HUES64 (cell line): ENCODE data around the gene RPA1.

Source experiments
- H3K27ac ChIP-seq: 2 replicates; pipeline ENCODE4 v1.7.0; 2013; ENCODE audit warnings: low read depth, low read length, inconsistent platforms
- H3K27me3 ChIP-seq: 2 replicates; pipeline ENCODE4 v1.6.1; 2013; ENCODE audit warnings: mild to moderate bottlenecking, low read length; ENCODE audit not compliant: insufficient read depth
- H3K36me3 ChIP-seq: 2 replicates; pipeline ENCODE4 v1.6.1; 2013; ENCODE audit warnings: mild to moderate bottlenecking, low read length; ENCODE audit not compliant: insufficient read depth
- H3K4me1 ChIP-seq: 2 replicates; pipeline ENCODE4 v1.6.1; 2013; ENCODE audit warnings: mild to moderate bottlenecking, low read length, moderate library complexity; ENCODE audit not compliant: insufficient read depth
- H3K4me3 ChIP-seq: 2 replicates; pipeline ENCODE4 v1.5.1; 2013; ENCODE audit warnings: mild to moderate bottlenecking, low read length, moderate library complexity
- H3K9ac ChIP-seq: 2 replicates; pipeline ENCODE4 v1.6.1; 2013; ENCODE audit warnings: mild to moderate bottlenecking, low read depth, low read length
- H3K9me3 ChIP-seq: 2 replicates; pipeline ENCODE4 v1.6.1; 2013; ENCODE audit warnings: low read depth, low read length; ENCODE audit not compliant: insufficient read depth
- WGBS: fragments of 150-250, 120-280 bp; methylation state at CpG from one replicate; pipeline ENCODE4 v1.1.7; 2013; ENCODE audit warnings: missing lambda C conversion rate; 5-methylcytosine and 5-hydroxymethylcytosine counted together

RPA1 gene

GRCh38 chr17:1933875-1934715 is 104.3 kb downstream of the RPA1 start:
- peaks cover 2% of the 10 kb centered on the region; the same call in 1 of the 2 replicates for H3K4me1 ChIP-seq
- H3K9me3 ChIP-seq = no peaks in the 10 kb centered on the region
- no peak overlapping the region for H3K27ac ChIP-seq
- H3K9ac ChIP-seq = no peak overlapping the region
- peaks cover 13% of the 10 kb centered on the region for H3K27me3 ChIP-seq
- H3K36me3 ChIP-seq = no peaks in the 10 kb centered on the region
- H3K4me3 ChIP-seq = no peak overlapping the region
- WGBS = 91% methylated on average over 27 of the region's 27 CpGs

GRCh38 chr17:1934901-1935300 is 105.1 kb downstream of the RPA1 start:
- no peak overlapping the region for H3K4me3 ChIP-seq
- no peaks in the 10 kb centered on the region for H3K36me3 ChIP-seq
- peaks cover 12% of the 10 kb centered on the region for H3K27me3 ChIP-seq
- H3K4me1 ChIP-seq = peaks cover 2% of the 10 kb centered on the region; the same call in 1 of the 2 replicates
- no peak overlapping the region for H3K9ac ChIP-seq
- H3K27ac ChIP-seq = no peak overlapping the region
- H3K9me3 ChIP-seq = no peaks in the 10 kb centered on the region
- 88% methylated on average over 17 of the region's 17 CpGs for WGBS

- Histone ChIP-seq H3K27ac (no peak overlapping the region), H3K9me3 (no peaks in the 10 kb centered on the region), H3K27me3 (peaks cover 5% of the 10 kb centered on the region), H3K36me3 (no peaks in the 10 kb centered on the region), H3K4me3 (no peak overlapping the region), H3K4me1 (no peaks in the 10 kb centered on the region), H3K9ac (no peak overlapping the region)
- WGBS = 92% methylated on average over 28 of the region's 28 CpGs
These were observed 107.0 kb downstream of the RPA1 start for GRCh38 chr17:1936766-1937165.

- peaks cover 5% of the 10 kb centered on the region for H3K27me3 ChIP-seq
- WGBS = 92% methylated on average over 25 of the region's 25 CpGs
These were observed 107.7 kb downstream of the RPA1 start for GRCh38 chr17:1937461-1937860.

GRCh38 chr17:1939981-1940809 is 110.4 kb downstream of the RPA1 start:
- Histone ChIP-seq H3K36me3 (no peaks in the 10 kb centered on the region), H3K4me1 (no peaks in the 10 kb centered on the region), H3K4me3 (no peak overlapping the region), H3K9me3 (no peaks in the 10 kb centered on the region), H3K9ac (no peak overlapping the region), H3K27me3 (no peaks in the 10 kb centered on the region), H3K27ac (no peak overlapping the region)
- 90% methylated on average over 27 of the region's 27 CpGs for WGBS

More at GRCh38 chr17:1937461-1937860, 107.7 kb downstream of the RPA1 start:
- Histone ChIP-seq H3K27ac (no peak overlapping the region), H3K9me3 (no peaks in the 10 kb centered on the region), H3K4me1 (no peaks in the 10 kb centered on the region), H3K9ac (no peak overlapping the region), H3K36me3 (no peaks in the 10 kb centered on the region), H3K4me3 (no peak overlapping the region)

- Histone ChIP-seq H3K36me3 (no peaks in the 10 kb centered on the region), H3K27me3 (no peaks in the 10 kb centered on the region), H3K9ac (no peak overlapping the region), H3K4me1 (no peaks in the 10 kb centered on the region), H3K27ac (no peak overlapping the region), H3K9me3 (no peaks in the 10 kb centered on the region), H3K4me3 (no peak overlapping the region)
- WGBS = 93% methylated on average over 10 of the region's 10 CpGs
These were observed 111.0 kb downstream of the RPA1 start for GRCh38 chr17:1940810-1941185.

GRCh38 chr17:1941272-1942065 is 111.7 kb downstream of the RPA1 start:
- Histone ChIP-seq H3K9ac (no peak overlapping the region), H3K27ac (no peak overlapping the region), H3K36me3 (no peaks in the 10 kb centered on the region), H3K9me3 (no peaks in the 10 kb centered on the region), H3K4me3 (no peak overlapping the region), H3K27me3 (no peaks in the 10 kb centered on the region), H3K4me1 (no peaks in the 10 kb centered on the region)
- WGBS = 81% methylated on average over 23 of the region's 23 CpGs

GRCh38 chr17:1942066-1942365 is 112.2 kb downstream of the RPA1 start:
- Histone ChIP-seq H3K27ac (no peak overlapping the region), H3K9ac (no peak overlapping the region), H3K27me3 (no peaks in the 10 kb centered on the region), H3K9me3 (no peaks in the 10 kb centered on the region), H3K36me3 (no peaks in the 10 kb centered on the region), H3K4me3 (no peak overlapping the region), H3K4me1 (no peaks in the 10 kb centered on the region)
- 85% methylated on average over 6 of the region's 7 CpGs for WGBS

- WGBS = 94% methylated on average over 21 of the region's 21 CpGs
- Histone ChIP-seq H3K9me3 (no peaks in the 10 kb centered on the region), H3K27ac (no peak overlapping the region), H3K36me3 (no peaks in the 10 kb centered on the region), H3K4me3 (no peak overlapping the region), H3K4me1 (no peaks in the 10 kb centered on the region), H3K9ac (no peak overlapping the region), H3K27me3 (no peaks in the 10 kb centered on the region)
These were observed 113.0 kb downstream of the RPA1 start for GRCh38 chr17:1942666-1943435.

- Histone ChIP-seq H3K27ac (no peak overlapping the region), H3K9me3 (no peaks in the 10 kb centered on the region), H3K36me3 (no peaks in the 10 kb centered on the region), H3K27me3 (no peaks in the 10 kb centered on the region), H3K4me3 (no peak overlapping the region), H3K9ac (no peak overlapping the region), H3K4me1 (no peaks in the 10 kb centered on the region)
- 93% methylated on average over 11 of the region's 11 CpGs for WGBS
These were observed 113.6 kb downstream of the RPA1 start for GRCh38 chr17:1943436-1943831.
